ENCODE results near the gene SLC66A1.

GRCh38 chr1:19283891-19284290 lies 28.2 kb upstream of the SLC66A1 start:
- TF ChIP-seq POLR2A (IDR thresholded peaks at IDR 0.05) = no peak
- no peak for TF ChIP-seq CTCF (IDR thresholded peaks at IDR 0.05)
